NCI-H345 treated with DMSO at 0.1 percent for 48 hours (cell line): Measurements from ENCODE around the gene OR1M1.
"Not testable (repeated sequence)": the region's sequence is repeated elsewhere in the genome, so short reads cannot be mapped to it uniquely, and the experiment has no call there.

Source experiments
- DNase-seq: peaks from one replicate; lab custom pipeline; 2025; ENCODE audit not compliant: unreplicated experiment; lab: John Stamatoyannopoulos, UW

Gene OR1M1

GRCh38 chr19:9086761-9087160 lies at the start of gene OR1M1:
OR1M1 (plus strand) TSS chr19:9087061; CDS start chr19:9093245, 6,184 bp downstream.
- no peak for DNase-seq

- no peak for DNase-seq
These were observed 49.3 kb upstream of the OR1M1 start for GRCh38 chr19:9037400-9038062.

GRCh38 chr19:9039728-9040127 lies 47.1 kb upstream of the OR1M1 start:
- DNase-seq: no peak

GRCh38 chr19:9040131-9040530 lies 46.7 kb upstream of the OR1M1 start:
- no peak for DNase-seq

- no peak for DNase-seq
These were observed 45.8 kb upstream of the OR1M1 start for GRCh38 chr19:9041023-9041422.

- DNase-seq: no peak
These were observed 43.3 kb upstream of the OR1M1 start for GRCh38 chr19:9043524-9043923.

GRCh38 chr19:9044449-9044848 lies 42.4 kb upstream of the OR1M1 start:
- DNase-seq: no peak

GRCh38 chr19:9046694-9047093 lies 40.2 kb upstream of the OR1M1 start:
- no peak for DNase-seq

GRCh38 chr19:9052894-9053293 lies 34.0 kb upstream of the OR1M1 start:
- no peak for DNase-seq

- not testable (repeated sequence) for DNase-seq
These were observed 33.2 kb upstream of the OR1M1 start for GRCh38 chr19:9053674-9054073.

- DNase-seq: no peak
These were observed 32.7 kb upstream of the OR1M1 start for GRCh38 chr19:9054207-9054606.

- DNase-seq: no peak
These were observed 32.1 kb upstream of the OR1M1 start for GRCh38 chr19:9054765-9055164.

GRCh38 chr19:9056131-9056530 lies 30.7 kb upstream of the OR1M1 start:
- not testable (repeated sequence) for DNase-seq

GRCh38 chr19:9057505-9058258 lies 29.2 kb upstream of the OR1M1 start:
- DNase-seq: no peak

GRCh38 chr19:9058905-9059667 lies 27.8 kb upstream of the OR1M1 start:
- no peak for DNase-seq

- DNase-seq: no peak
These were observed 26.1 kb upstream of the OR1M1 start for GRCh38 chr19:9060564-9061340.

- no peak for DNase-seq
These were observed 25.0 kb upstream of the OR1M1 start for GRCh38 chr19:9061879-9062278.

- DNase-seq: no peak
These were observed 21.3 kb upstream of the OR1M1 start for GRCh38 chr19:9065457-9066014.

- no peak for DNase-seq
These were observed 16.8 kb upstream of the OR1M1 start for GRCh38 chr19:9070066-9070465.

- not testable (repeated sequence) for DNase-seq
These were observed 15.1 kb upstream of the OR1M1 start for GRCh38 chr19:9071720-9072119.

GRCh38 chr19:9073806-9074205 lies 13.1 kb upstream of the OR1M1 start:
- no peak for DNase-seq
